IMR-90 (cell line): ENCODE measurements around the gene PARP14. TPM values are rescaled to one million over a fixed set of nuclear protein-coding genes. Genes with fewer than 3 reads are reported as not detected.
A peak's percentile ranks its signal among the peaks of the same experiment; 100 is the strongest.

Experiments used
- ATAC-seq: fragments of 200-7000 bp; cut with Tn5 transposase; 2 replicates; pipeline ENCODE4 v1.9.1; 2020; ENCODE audit warnings: low read depth, mild to moderate bottlenecking, moderate library complexity
- BruUV-seq: library from RNA; stranded (reverse); fragments of 400-500 nt; replicated peaks from 2 replicates; lab custom pipeline; 2021; lab: Mats Ljungman, UMichigan
- CTCF ChIA-PET: fragments of 300-600 bp; formaldehyde crosslinking; extraction: SDS; loops from one replicate; lab custom pipeline; 2021; ENCODE audit warnings: antibody characterized with exemption; lab: Yijun Ruan, JAX
- POLR2A ChIA-PET: fragments of 300-600 bp; sonication (Branson Sonifier 250); formaldehyde crosslinking; loops from one replicate; lab custom pipeline; 2022; ENCODE audit warnings: antibody characterized with exemption; ENCODE audit not compliant: unreplicated experiment; lab: Charles Lee
- DNase-seq: peaks from one replicate; pipeline ENCODE4 v3.0.0; 2013
- H2AFZ ChIP-seq: replicated peaks from 2 replicates; pipeline ENCODE3; 2013; ENCODE audit warnings: low read length, mild to moderate bottlenecking; ENCODE audit not compliant: poor library complexity
- H2AK5ac ChIP-seq: 2 replicates; pipeline ENCODE4 v1.6.1; 2013; ENCODE audit warnings: low read depth, low read length, inconsistent platforms
- H2AK9ac ChIP-seq: replicated peaks from 2 replicates; pipeline ENCODE3; 2013; ENCODE audit warnings: mild to moderate bottlenecking, low read depth, low read length, moderate library complexity; ENCODE audit not compliant: poor library complexity
- H2BK120ac ChIP-seq: 2 replicates; pipeline ENCODE4 v1.6.1; 2013; ENCODE audit warnings: low read depth, low read length, inconsistent platforms
- H2BK15ac ChIP-seq: 3 replicates; pipeline ENCODE4 v1.6.1; 2013; ENCODE audit warnings: low read depth, low read length, inconsistent platforms
- H2BK20ac ChIP-seq: 2 replicates; pipeline ENCODE4 v1.6.1; 2013; ENCODE audit warnings: low read depth, mild to moderate bottlenecking, inconsistent platforms, low read length, moderate library complexity
- H2BK5ac ChIP-seq: 2 replicates; pipeline ENCODE4 v1.6.1; 2013; ENCODE audit warnings: mild to moderate bottlenecking, low read depth, low read length, inconsistent platforms; ENCODE audit not compliant: poor library complexity, severe bottlenecking
- H3K14ac ChIP-seq: replicated peaks from 2 replicates; pipeline ENCODE4 v1.6.1; 2013; ENCODE audit warnings: low read depth, low read length, inconsistent platforms
- H3K18ac ChIP-seq: 2 replicates; pipeline ENCODE4 v1.6.1; 2013; ENCODE audit warnings: low read depth, low read length, control low read depth
- H3K23ac ChIP-seq: 2 replicates; pipeline ENCODE4 v1.6.1; 2013; ENCODE audit warnings: low read depth, low read length, inconsistent platforms
- H3K27ac ChIP-seq: 2 replicates; pipeline ENCODE4 v1.5.1; 2013; ENCODE audit warnings: mild to moderate bottlenecking, control low read depth, low read length; ENCODE audit not compliant: insufficient read depth
- H3K27me3 ChIP-seq: 2 replicates; pipeline ENCODE4 v1.6.1; 2013; ENCODE audit warnings: low read length; ENCODE audit not compliant: control insufficient read depth, insufficient read depth
- H3K36me3 ChIP-seq: 2 replicates; pipeline ENCODE4 v1.6.1; 2013; ENCODE audit warnings: low read length, mixed read lengths; ENCODE audit not compliant: control insufficient read depth, insufficient read depth
- H3K4ac ChIP-seq: 2 replicates; pipeline ENCODE4 v1.6.1; 2013; ENCODE audit warnings: low read depth, low read length, inconsistent platforms
- H3K4me1 ChIP-seq: 2 replicates; pipeline ENCODE4 v1.6.1; 2013; ENCODE audit warnings: low read length, mixed read lengths; ENCODE audit not compliant: control insufficient read depth, insufficient read depth
- H3K4me2 ChIP-seq: 2 replicates; pipeline ENCODE4 v1.6.1; 2013; ENCODE audit warnings: low read depth, mild to moderate bottlenecking, control low read depth, low read length, moderate library complexity
- H3K4me3 ChIP-seq: 2 replicates; pipeline ENCODE4 v1.5.1; 2013; ENCODE audit warnings: low read depth, mild to moderate bottlenecking, control low read depth, low read length, moderate library complexity; ENCODE audit not compliant: insufficient read depth
- H3K56ac ChIP-seq: 2 replicates; pipeline ENCODE4 v1.6.1; 2013; ENCODE audit warnings: low read length, inconsistent platforms; ENCODE audit not compliant: insufficient read depth; ENCODE audit errors: extremely low read depth
- H3K79me1 ChIP-seq, 2 experiments: 2 replicates each; pipeline ENCODE4 v1.6.1; 2013; ENCODE audit warnings: low read length in 2 of 2, inconsistent platforms in 1 of 2, low read depth in 1 of 2
- H3K9ac ChIP-seq: 2 replicates; pipeline ENCODE4 v1.6.1; 2013; ENCODE audit warnings: low read depth, low read length, control low read depth
- H3K9me1 ChIP-seq: 2 replicates; pipeline ENCODE4 v1.6.1; 2013; ENCODE audit warnings: low read length, inconsistent platforms; ENCODE audit not compliant: insufficient read depth
- H3K9me3 ChIP-seq: 2 replicates; pipeline ENCODE4 v1.6.1; 2013; ENCODE audit warnings: low read length; ENCODE audit not compliant: control insufficient read depth, insufficient read depth
- H4K20me1 ChIP-seq: 2 replicates; pipeline ENCODE4 v1.6.1; 2013; ENCODE audit warnings: low read length, inconsistent platforms; ENCODE audit not compliant: insufficient read depth
- H4K5ac ChIP-seq: 2 replicates; pipeline ENCODE4 v1.6.1; 2013; ENCODE audit warnings: mild to moderate bottlenecking, low read depth, low read length, control low read depth
- H4K8ac ChIP-seq, 2 experiments: 2 replicates each; pipeline ENCODE4 v1.6.1; 2013; ENCODE audit warnings: low read depth in 2 of 2, low read length in 2 of 2, control low read depth in 1 of 2, inconsistent platforms in 1 of 2
- H4K91ac ChIP-seq: 2 replicates; pipeline ENCODE4 v1.6.1; 2013; ENCODE audit warnings: low read depth, low read length, inconsistent platforms; ENCODE audit not compliant: insufficient read depth
- BHLHE40 ChIP-seq: fragments of 150-350 bp; IDR thresholded peaks from 2 replicates; pipeline ENCODE4 v1.6.1; 2016; ENCODE audit warnings: mild to moderate bottlenecking, low read depth, low read length
- CHD1 ChIP-seq: IDR thresholded peaks from 2 replicates; pipeline ENCODE4 v1.6.1; 2012; ENCODE audit warnings: low read depth, low read length, improper control_type of control experiment
- ELK1 ChIP-seq: fragments of 150-350 bp; IDR thresholded peaks from 2 replicates; pipeline ENCODE4 v1.6.1; 2016; ENCODE audit warnings: low read depth, mild to moderate bottlenecking, low read length, moderate library complexity, borderline replicate concordance
- MAFK ChIP-seq: IDR thresholded peaks from 2 replicates; pipeline ENCODE4 v1.6.1; 2012; ENCODE audit warnings: low read depth, low read length, improper control_type of control experiment
- RFX5 ChIP-seq: IDR thresholded peaks from 2 replicates; pipeline ENCODE4 v1.8.0; 2012; ENCODE audit warnings: low read depth, mild to moderate bottlenecking, low read length, moderate library complexity
- dilution Hi-C: fragments of 300-500 bp; cut with HindIII; formaldehyde crosslinking; loops from one replicate; pipeline ENCODE4 v1.14.3; 2018; ENCODE audit warnings: low sequenced_read_pairs; ENCODE audit not compliant: unreplicated experiment
- in situ Hi-C: fragments of 300-500 bp; cut with MboI; formaldehyde crosslinking; loops from 3 replicates; pipeline ENCODE4 v1.14.3; 2019; ENCODE audit warnings: low sequenced_read_pairs, inconsistent platforms, mixed read lengths
- intact Hi-C: fragments of 100-400 bp; cut with micrococcal nuclease; formaldehyde crosslinking; loops from 2 replicates; pipeline ENCODE4 v1.10.0; 2022
- polyA plus RNA-seq, 3 experiments: library from polyadenylated mRNA; depleted of rRNA; stranded (reverse); fragments of >200 nt; gene quantifications; 2 replicates each; pipeline ENCODE4 v1.2.3, GENCODE V29; 2012; ENCODE audit warnings: low replicate concordance in 1 of 3
- total RNA-seq: library from RNA; depleted of rRNA; stranded (reverse); fragments of >200 nt; gene quantifications from 2 replicates; pipeline ENCODE4 v1.2.3, GENCODE V29; 2012

Gene PARP14
- total and polyA plus RNA-seq, 2 of the 4 experiments (the other 2 are of a cell fraction), result 9.3 to 23.1 TPM

DNA sequence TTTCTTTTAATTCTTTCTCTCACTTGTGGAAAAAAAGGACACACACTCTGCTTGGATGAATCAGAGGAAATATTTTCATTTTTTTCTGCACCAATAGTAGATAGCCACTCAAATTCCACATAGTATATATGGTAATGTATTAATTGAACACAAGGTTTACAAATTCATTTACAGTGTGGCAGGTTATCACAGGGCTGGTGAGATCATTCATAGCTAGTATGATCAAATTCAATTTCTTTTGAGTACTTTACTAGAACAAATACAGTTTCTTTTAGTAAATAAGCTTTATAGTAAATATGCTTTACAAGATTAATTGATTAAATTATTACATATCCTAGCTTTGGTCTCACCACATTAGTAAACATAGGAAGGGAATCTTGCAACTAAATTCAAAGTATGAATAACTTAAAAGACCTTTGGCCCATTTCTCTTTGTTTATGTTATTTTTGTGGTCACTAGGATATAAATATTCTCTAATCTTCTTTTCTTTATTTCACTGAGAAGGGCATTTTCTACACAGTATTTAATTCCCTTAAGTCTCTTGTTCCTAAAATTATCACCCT is 40.1 kb upstream of the PARP14 start:
- Histone ChIP-seq H3K9ac (no peak overlapping the region), H3K27me3 (peaks cover 29% of the 10 kb centered on the region), H2AFZ (no peak overlapping the region), H2AK5ac (no peak overlapping the region), H4K8ac (no peak overlapping the region), H3K9me1 (no peaks in the 10 kb centered on the region), H3K56ac (no peak overlapping the region), H3K18ac (no peak overlapping the region), H2BK15ac (no peak overlapping the region), H3K4ac (no peak overlapping the region), H3K9me3 (no peaks in the 10 kb centered on the region), H2BK120ac (no peak overlapping the region), H3K79me1 (no peaks in the 10 kb centered on the region), H2BK20ac (no peak overlapping the region), H3K27ac (no peak overlapping the region), H3K14ac (no peak overlapping the region), H4K5ac (no peak overlapping the region), H2BK5ac (no peak overlapping the region), H3K4me2 (no peak overlapping the region), H4K20me1 (no peaks in the 10 kb centered on the region), H3K23ac (no peak overlapping the region), H3K4me1 (peaks cover 2% of the 10 kb centered on the region; the same call in 1 of the 2 replicates), H4K91ac (no peak overlapping the region), H3K4me3 (no peak overlapping the region), H2AK9ac (no peak overlapping the region), H3K36me3 (no peaks in the 10 kb centered on the region)
- dilution Hi-C loops (no loop called here), in situ Hi-C loops (no loop called here), intact Hi-C loops (loop anchor here (5.0 kb wide), 1 partner anchor 53 kb away; no protein-coding TSS in a partner anchor)
- CTCF ChIA-PET, result interaction anchor here (0.6 kb wide), 1 partner anchor 16 kb away, joined by 5 read pairs; no protein-coding TSS in a partner anchor
- no TSS peak for BruUV-seq
- DNase-seq, result no peak
- TF ChIP-seq CHD1 (no peak), MAFK (no peak), RFX5 (no peak), ELK1 (no peak), BHLHE40 (no peak)
- POLR2A ChIA-PET, result interaction anchor here (0.7 kb wide), 1 partner anchor 809 kb away, joined by 3 read pairs; no protein-coding TSS in a partner anchor
- ATAC-seq, result peak; percentile 46; the same call in 1 of the 2 replicates
